ENCODE results near the gene NOSTRIN. TPM values are rescaled to one million over a fixed set of nuclear protein-coding genes. Genes with fewer than 3 reads are reported as not detected.
"Not testable (repeated sequence)": the region's sequence is repeated elsewhere in the genome, so short reads cannot be mapped to it uniquely, and the experiment has no call there.

The NOSTRIN gene
- total RNA-seq, 1 donor from 2014 or later, result not detected

DNA sequence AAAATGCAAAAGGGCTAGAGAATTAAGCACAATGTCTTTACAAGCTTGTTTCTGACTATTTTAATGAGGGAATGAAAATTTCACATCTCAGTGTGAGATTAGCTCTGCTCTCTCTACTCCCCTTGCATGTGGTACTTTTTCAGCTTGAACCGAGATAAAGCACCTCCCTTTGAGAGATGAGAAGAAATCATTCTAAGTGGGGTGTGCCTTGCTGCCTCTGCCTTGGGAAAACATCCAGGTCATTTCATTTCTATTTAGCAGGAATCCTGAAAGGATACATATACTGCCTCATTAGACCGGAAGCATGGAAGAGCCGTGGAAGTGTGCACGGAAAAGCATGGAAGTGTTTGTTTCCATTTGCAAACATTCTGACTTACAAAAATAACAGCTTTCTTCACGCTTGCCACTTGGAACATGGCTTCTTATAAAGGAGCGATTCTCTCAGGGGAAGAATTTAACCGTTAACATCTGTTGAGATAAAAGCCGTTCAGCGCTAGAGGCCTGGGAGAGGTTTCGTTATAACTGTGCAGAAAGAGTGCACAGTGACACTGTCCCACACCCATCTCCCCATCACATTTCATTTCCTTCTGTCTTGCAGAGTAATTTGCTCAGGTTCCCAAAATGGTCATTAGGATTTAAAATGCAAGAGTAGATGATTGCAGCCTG, 16.7 kb downstream of the NOSTRIN start:
- intact Hi-C loops (cut with micrococcal nuclease), result no loop called here

DNA sequence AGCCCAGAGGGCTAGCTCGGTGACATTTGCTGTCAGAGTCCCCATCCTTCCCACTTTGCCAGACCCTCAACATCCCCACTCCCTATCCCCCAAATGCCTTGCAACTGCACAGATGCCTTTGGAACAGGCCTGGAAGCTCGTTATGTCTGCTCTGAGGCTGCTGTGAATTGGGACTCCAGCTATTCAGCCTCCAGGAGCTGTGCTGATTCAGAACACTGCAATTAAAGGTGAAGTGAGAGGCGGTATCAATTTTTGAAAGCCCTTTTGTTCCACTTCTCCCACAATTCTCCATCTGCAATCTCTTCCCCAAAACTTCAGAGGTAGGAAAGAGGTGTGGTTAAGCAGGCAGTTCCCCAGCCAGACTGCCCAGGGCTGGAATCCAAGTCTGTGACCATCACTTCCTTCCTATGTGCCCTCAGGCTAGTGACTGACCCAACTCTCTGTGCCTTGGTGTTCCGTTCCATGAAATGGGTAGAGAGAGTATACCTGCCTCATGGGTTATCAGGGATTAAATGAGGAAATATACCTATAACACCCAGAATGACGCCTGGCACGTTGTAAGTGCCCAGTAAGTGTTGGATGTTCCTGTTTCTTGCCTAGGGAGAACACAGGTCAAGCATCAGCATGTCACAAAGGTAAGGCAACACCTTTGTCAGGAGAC, 17.5 kb downstream of the NOSTRIN start:
- intact Hi-C loops (cut with micrococcal nuclease), result no loop called here

DNA sequence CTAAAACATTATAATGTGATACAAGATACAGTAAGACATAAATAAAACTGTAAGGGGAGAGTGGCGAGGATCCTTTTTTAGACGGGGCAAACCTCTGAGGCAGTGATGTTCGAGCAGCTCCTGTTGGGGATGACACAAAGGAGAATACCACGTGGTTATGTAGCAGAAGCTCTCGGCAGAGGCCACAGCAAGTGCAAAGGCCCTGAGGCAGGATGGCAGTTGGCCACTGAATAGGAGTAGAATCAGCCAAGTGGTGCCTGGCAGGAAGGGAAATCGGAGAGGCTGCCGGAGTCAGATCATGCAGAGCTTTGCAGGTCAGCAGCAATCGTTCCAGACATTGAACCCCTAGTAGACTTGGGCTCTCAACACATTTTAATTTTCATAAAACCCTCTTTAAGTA, 19.1 kb downstream of the NOSTRIN start:
- intact Hi-C loops (cut with micrococcal nuclease), result no loop called here

DNA sequence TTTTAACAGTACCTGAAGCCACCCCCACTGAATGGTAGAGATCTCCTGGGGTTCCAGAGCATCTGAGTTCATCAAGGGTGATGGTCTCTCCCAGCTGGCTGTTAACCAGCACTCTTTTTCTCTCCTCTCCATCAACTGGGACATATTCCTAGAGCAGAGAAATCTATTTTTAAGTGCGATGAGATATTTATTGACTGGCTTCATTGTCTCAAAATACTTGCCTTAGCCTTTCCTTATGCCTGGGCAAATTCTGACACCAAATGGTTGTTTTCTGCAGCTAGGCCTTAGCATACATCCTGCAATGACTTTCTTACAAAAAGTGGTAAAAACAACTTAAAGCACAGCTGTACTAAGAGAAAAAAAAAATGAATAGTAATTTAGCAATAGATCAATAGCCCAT, 19.6 kb downstream of the NOSTRIN start:
- intact Hi-C loops (cut with micrococcal nuclease), result no loop called here

GRCh38 chr2:168825126-168825525, 22.7 kb downstream of the NOSTRIN start:
- intact Hi-C loops (cut with micrococcal nuclease), result no loop called here

- intact Hi-C loops (cut with micrococcal nuclease), result no loop called here
These were observed 28.5 kb downstream of the NOSTRIN start for GRCh38 chr2:168830958-168831357.

- intact Hi-C loops (cut with micrococcal nuclease), result no loop called here
These were observed 29.2 kb downstream of the NOSTRIN start for GRCh38 chr2:168831662-168832061.

DNA sequence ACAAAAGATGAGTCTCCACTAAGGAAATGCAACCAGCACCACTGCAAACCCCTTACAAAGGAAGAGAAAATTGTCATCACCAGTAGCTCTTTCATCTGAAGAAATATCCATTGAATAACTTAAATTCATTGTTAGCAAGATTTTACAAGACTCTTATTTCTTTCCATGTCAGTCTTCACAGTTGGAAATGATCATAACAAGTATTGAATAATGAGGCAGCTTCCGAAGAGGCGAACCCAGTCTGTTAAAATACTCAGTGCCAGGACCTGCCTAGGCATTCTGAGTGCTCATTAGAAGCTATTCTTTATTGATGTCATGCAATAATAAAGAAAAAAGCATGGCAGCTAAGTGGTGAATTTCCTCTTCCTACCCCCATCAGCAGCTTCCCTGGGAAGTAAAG, 33.5 kb downstream of the NOSTRIN start:
- intact Hi-C loops (cut with micrococcal nuclease), result no loop called here

DNA sequence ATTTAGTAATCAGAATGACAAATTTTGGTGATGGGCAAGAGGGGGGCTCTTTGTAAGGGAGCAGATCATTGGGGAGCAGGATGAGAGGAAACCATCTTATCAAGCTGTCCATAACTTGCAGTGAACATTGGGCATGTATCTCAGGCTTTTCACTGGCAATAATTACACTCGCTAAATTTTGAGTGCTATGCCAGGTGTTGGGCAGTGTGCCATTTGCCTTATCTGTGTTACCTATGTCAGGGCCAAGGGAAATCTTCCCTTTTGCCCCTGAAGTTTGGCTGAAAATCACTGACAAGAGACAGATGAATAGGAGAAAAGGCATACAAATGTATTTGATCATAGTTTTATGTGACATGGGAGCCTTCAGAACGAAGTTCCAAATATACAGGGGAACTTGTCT, 39.0 kb downstream of the NOSTRIN start:
- intact Hi-C loops (cut with micrococcal nuclease), result no loop called here

DNA sequence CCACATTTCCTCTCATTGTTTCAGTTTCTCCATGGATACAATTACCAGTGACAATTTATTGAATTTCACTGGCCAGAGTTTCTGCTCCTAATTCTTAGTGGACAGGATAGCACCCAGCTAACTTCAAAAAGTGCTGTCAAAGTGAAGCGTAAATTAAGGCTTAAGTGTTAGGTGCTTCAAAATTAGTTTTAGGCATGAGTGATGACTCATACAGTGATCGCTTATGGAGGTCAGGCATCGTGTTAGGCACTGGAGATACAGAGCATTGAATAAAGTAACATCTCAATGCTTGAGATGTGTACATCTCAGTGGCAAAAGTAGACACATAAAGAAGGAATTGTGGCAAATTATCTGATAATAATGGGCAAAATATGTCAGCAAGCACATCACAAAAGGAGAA, 40.8 kb downstream of the NOSTRIN start:
- intact Hi-C loops (cut with micrococcal nuclease), result no loop called here

- intact Hi-C loops (cut with micrococcal nuclease), result no loop called here
These were observed 45.8 kb downstream of the NOSTRIN start for GRCh38 chr2:168848225-168848624.

GRCh38 chr2:168849610-168850009, 47.2 kb downstream of the NOSTRIN start:
- intact Hi-C loops (cut with micrococcal nuclease), result no loop called here

DNA sequence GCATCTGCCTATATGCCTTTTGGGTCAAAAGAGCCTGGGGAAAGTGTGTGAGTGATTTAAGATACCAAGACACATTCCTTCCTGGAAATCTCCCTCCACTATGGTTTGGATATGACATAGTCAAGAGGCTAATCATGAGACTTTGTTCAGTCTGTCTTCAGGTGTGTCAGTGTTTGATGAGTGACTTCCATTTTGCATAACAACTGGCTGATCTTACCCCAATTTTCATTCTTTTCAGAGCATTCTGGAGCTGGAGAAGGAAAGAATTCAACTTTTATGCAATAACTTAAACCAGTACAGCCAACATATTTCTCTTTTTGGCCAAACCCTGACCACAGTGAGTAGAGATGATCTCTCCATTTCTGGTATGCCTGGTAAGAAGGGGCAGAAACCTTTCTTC, 48.4 kb downstream of the NOSTRIN start:
- intact Hi-C loops (cut with micrococcal nuclease), result no loop called here

- intact Hi-C loops (cut with micrococcal nuclease), result no loop called here
These were observed 49.4 kb downstream of the NOSTRIN start for GRCh38 chr2:168851674-168852320.

GRCh38 chr2:168852481-168852880, 50.0 kb downstream of the NOSTRIN start:
- intact Hi-C loops (cut with micrococcal nuclease), result no loop called here

DNA sequence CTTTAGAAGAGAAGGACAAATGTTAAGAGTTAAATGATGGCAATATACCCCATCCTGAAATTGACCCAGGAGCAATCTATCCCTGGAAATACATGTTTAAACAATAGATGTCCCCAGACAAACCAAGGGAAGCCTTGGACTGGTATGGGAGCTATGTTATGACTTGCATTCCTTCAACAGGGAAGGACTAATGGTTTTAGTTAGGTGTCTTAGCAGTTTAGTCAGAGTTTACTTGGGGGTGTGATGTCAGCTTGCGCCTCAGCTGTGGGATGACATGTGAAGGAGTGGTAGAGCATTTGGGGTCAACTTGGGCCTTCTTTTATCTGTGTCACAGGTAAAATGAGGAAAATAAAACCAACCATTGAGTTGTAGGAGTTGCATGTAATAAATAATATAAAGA, 51.0 kb downstream of the NOSTRIN start:
- intact Hi-C loops (cut with micrococcal nuclease), result no loop called here

- intact Hi-C loops (cut with micrococcal nuclease), result no loop called here
These were observed 52.2 kb downstream of the NOSTRIN start for GRCh38 chr2:168854651-168855050.

DNA sequence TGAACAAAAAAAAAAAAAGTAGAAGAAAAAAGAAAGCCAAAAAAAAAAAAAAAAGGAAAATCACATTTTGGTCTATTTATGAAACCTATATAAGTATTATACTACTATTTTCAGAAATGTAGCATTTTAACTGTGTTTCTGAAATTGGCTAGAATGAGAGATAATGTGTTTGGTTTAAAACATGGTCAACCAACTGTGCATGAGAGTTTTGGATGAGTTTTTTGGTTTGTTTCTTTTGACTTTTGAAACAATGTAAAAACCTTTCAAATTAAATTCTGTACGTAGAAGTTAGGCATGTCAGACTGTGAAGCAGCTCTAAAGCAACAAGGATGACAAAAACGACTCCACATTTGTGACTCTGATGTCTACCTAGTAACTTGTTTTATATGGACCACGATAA, 53.2 kb downstream of the NOSTRIN start:
- intact Hi-C loops (cut with micrococcal nuclease), result no loop called here

GRCh38 chr2:168858146-168858545, 55.7 kb downstream of the NOSTRIN start:
- intact Hi-C loops (cut with micrococcal nuclease), result no loop called here

GRCh38 chr2:168867164-168867563, 64.7 kb downstream of the NOSTRIN start:
- intact Hi-C loops (cut with micrococcal nuclease), result not testable (repeated sequence)

DNA sequence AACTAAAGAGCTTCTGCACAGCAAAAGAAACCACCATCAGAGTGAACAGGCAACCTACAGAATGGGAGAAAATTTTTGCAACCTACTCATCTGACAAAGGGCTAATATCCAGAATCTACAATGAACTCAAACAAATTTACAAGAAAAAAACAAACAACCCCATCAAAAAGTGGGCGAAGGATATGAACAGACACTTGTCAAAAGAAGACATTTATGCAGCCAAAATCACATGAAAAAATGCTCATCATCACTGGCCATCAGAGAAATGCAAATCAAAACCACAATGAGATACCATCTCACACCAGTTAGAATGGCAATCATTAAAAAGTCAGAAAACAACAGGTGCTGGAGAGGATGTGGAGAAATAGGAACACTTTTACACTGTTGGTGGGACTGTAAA, 67.9 kb downstream of the NOSTRIN start:
- intact Hi-C loops (cut with micrococcal nuclease), result not testable (repeated sequence)

DNA sequence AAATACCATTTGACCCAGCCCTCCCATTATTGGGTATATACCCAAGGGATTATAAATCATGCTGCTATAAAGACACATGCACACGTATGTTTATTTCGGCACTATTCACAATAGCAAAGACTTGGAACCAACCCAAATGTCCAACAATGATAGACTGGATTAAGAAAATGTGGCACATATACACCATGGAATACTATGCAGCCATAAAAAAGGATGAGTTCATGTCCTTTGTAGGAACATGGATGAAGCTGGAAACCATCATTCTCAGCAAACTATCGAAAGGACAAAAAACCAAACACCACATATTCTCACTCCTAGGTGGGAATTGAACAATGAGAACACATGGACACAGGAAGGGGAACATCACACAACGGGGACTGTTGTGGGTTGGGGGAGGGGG, 68.4 kb downstream of the NOSTRIN start:
- intact Hi-C loops (cut with micrococcal nuclease), result not testable (repeated sequence)
